Measurements from ENCODE around the gene ABLIM2.

The ABLIM2 gene

GRCh38 chr4:8071766-8072165 lies 86.8 kb downstream of the ABLIM2 start:
- no peak for TF ChIP-seq JUND (IDR thresholded peaks at IDR 0.05; ENCODE audit: low read depth)
- in situ Hi-C loops (cut with HindIII; ENCODE audit: low pct_unique_long_range_greater_than_20kb, low sequenced_read_pairs) = no loop called here
- DNase-seq (ENCODE audit: low read depth in 1 of 2, low spot score in 1 of 2) = no peak

GRCh38 chr4:8070736-8071718 lies 87.6 kb downstream of the ABLIM2 start:
- DNase-seq (ENCODE audit: low read depth in 1 of 2, low spot score in 1 of 2) = no peak
- TF ChIP-seq JUND (IDR thresholded peaks at IDR 0.05; ENCODE audit: low read depth) = no peak
- in situ Hi-C loops (cut with HindIII; ENCODE audit: low pct_unique_long_range_greater_than_20kb, low sequenced_read_pairs) = no loop called here

DNA sequence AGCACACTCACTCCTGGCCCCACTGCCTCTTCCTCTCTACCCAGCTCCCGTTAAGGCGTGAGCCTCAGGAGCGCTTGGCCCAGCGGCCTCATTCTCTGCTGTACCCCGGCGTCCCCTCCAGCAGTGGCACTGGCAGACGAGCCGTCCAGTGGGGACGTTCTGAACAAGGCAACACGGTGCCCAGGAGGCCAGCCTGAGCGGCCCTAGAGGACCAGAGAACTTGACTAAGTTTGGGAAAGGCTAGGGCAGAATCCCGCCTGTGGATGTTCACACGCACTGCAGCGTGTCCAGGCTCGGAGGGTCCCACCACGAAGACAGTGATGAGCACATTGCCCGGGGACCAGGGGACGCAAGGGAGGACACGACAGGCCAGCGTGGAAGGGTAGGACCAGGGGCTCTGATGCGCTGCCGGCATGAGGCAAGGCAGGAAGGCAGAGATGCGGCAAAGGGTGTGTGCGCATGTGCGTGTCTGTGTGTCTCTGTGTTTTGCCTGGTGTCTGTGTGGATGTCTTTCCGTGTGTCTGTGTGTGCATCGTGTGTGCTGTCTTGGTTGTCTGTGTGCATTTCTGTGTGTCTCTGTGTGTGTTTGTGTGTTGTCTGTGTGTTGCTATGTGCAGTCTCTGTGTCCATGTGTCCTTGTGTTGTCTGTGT lies 89.4 kb downstream of the ABLIM2 start:
- no peak for TF ChIP-seq JUND (IDR thresholded peaks at IDR 0.05; ENCODE audit: low read depth)
- no peak for DNase-seq (ENCODE audit: low read depth in 1 of 2, low spot score in 1 of 2)
- in situ Hi-C loops (cut with HindIII; ENCODE audit: low pct_unique_long_range_greater_than_20kb, low sequenced_read_pairs) = no loop called here

DNA sequence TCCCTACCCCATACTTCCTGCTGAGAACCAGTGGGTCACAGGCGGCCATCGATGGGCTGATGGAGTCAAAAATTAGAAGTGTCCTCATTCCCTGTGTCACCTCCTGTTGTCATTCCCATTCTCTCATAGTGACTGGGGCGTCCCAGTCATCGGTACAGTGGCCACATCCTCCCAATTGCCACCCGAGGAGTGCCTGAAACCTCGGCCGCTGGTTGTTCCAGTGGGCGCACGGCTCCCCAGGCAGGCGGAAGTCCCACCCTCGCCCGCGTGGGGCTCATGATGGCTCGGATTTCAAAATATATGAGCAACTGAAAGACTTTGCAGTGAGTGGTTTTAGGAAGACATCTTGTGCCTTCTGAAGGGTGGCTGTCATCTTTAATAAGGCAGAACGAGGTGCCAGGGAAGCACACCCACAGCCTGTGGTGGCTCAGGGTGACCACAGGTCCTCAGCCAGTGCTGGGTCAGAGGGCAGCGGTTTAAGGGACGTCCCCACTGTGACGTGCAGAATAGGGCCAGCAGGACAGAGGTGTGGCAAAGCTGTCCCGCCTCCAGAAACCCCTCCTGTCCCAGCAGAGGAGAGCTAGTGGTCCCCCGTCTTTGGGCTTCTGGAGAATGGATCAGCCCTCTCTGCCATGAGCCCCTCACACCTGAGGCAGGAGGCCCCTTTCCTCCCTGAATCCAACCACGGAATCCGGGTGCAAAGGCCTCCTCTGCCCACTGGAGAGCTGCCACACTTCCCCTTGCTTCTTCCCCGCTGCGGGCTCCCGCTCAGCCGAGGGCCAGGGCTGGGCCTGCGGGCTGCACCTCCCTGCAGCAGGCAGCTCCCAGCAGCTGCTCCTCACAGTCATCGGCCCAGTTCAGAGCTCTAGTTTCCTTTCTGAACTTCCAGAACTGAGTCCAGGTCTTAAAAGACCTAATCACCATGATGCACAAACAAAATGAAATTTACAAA lies 90.4 kb downstream of the ABLIM2 start:
- in situ Hi-C loops (cut with HindIII; ENCODE audit: low pct_unique_long_range_greater_than_20kb, low sequenced_read_pairs) = no loop called here
- no peak for DNase-seq (ENCODE audit: low read depth in 1 of 2, low spot score in 1 of 2)
- no peak for TF ChIP-seq JUND (IDR thresholded peaks at IDR 0.05; ENCODE audit: low read depth)

GRCh38 chr4:8067274-8067936 lies 91.2 kb downstream of the ABLIM2 start:
- no peak for TF ChIP-seq JUND (IDR thresholded peaks at IDR 0.05; ENCODE audit: low read depth)
- DNase-seq (ENCODE audit: low read depth in 1 of 2, low spot score in 1 of 2) = no peak
- in situ Hi-C loops (cut with HindIII; ENCODE audit: low pct_unique_long_range_greater_than_20kb, low sequenced_read_pairs) = no loop called here

GRCh38 chr4:8066336-8066931 lies 92.2 kb downstream of the ABLIM2 start:
- DNase-seq (ENCODE audit: low read depth in 1 of 2, low spot score in 1 of 2) = no peak
- TF ChIP-seq JUND (IDR thresholded peaks at IDR 0.05; ENCODE audit: low read depth) = no peak
- in situ Hi-C loops (cut with HindIII; ENCODE audit: low pct_unique_long_range_greater_than_20kb, low sequenced_read_pairs) = no loop called here

DNA sequence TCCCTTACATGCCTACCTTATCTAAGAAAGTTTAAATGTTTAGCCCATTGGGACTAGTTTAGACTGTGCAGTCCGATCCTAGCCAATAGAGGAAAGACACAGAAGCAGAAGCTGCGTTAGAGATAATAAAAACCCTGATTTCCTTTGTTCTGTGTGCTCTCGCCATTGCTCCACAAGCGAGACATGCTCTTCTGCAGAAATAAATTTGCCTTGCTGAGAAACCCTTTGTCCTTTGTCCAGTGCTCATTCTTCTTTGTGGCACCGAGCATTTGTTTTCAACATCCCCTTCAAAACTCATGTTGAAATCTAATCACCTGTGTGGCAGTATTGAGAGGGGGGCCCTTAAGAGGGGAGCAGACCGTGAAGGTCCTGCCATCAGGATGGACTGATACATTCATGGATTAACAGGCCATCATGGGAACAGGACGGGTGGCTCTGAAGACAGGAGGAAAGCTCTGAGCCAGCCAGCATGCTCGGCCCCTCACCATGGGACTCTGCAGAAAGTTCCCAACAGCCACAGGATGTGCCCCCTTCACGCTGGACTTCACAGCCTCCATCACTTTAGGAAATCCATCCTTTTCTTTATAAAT lies 94.5 kb downstream of the ABLIM2 start:
- TF ChIP-seq JUND (IDR thresholded peaks at IDR 0.05; ENCODE audit: low read depth) = no peak
- in situ Hi-C loops (cut with HindIII; ENCODE audit: low pct_unique_long_range_greater_than_20kb, low sequenced_read_pairs) = no loop called here
- DNase-seq (ENCODE audit: low read depth in 1 of 2, low spot score in 1 of 2) = no peak

- TF ChIP-seq JUND (IDR thresholded peaks at IDR 0.05; ENCODE audit: low read depth) = no peak
- in situ Hi-C loops (cut with HindIII; ENCODE audit: low pct_unique_long_range_greater_than_20kb, low sequenced_read_pairs) = no loop called here
Observed at GRCh38 chr4:8061573-8061972, 97.0 kb downstream of the ABLIM2 start.

GRCh38 chr4:8061145-8061544 lies 97.5 kb downstream of the ABLIM2 start:
- in situ Hi-C loops (cut with HindIII; ENCODE audit: low pct_unique_long_range_greater_than_20kb, low sequenced_read_pairs) = no loop called here
- no peak for TF ChIP-seq JUND (IDR thresholded peaks at IDR 0.05; ENCODE audit: low read depth)
- no peak for DNase-seq (ENCODE audit: low read depth in 1 of 2, low spot score in 1 of 2)

More at GRCh38 chr4:8061573-8061972, 97.0 kb downstream of the ABLIM2 start:
- no peak for DNase-seq (ENCODE audit: low read depth in 1 of 2, low spot score in 1 of 2)

GRCh38 chr4:8060632-8061031 lies 98.0 kb downstream of the ABLIM2 start:
- DNase-seq (ENCODE audit: low read depth in 1 of 2, low spot score in 1 of 2) = no peak
- TF ChIP-seq JUND (IDR thresholded peaks at IDR 0.05; ENCODE audit: low read depth) = no peak
- in situ Hi-C loops (cut with HindIII; ENCODE audit: low pct_unique_long_range_greater_than_20kb, low sequenced_read_pairs) = no loop called here

DNA sequence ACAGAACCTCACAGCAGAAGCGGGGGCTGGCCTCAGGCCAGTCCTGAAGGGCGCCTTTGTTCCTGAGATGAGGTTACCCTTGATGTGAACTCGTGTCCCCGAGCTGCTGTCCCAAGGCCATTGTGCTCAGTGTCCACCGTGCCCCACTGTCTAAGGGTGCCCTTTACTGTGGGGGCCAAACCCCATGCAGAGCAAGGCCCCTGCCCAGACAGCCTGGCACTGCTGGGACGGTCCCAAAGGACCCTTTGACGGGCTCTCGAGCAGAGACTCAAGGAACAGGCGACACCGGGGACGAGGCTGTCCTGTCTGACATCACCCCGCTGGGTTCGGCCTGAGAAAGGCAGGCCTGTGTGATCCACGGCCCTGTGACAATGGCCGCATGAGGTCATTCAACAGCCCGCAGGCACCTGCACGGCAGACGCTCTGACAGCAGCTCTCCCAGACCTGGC lies 100.6 kb downstream of the ABLIM2 start:
- no peak for TF ChIP-seq JUND (IDR thresholded peaks at IDR 0.05; ENCODE audit: low read depth)
- in situ Hi-C loops (cut with HindIII; ENCODE audit: low pct_unique_long_range_greater_than_20kb, low sequenced_read_pairs) = no loop called here
- DNase-seq (ENCODE audit: low read depth in 1 of 2, low spot score in 1 of 2) = no peak

All from T47D (cell line).